H4 (cell line): ENCODE results near the gene AHSA1. TPM values are rescaled to one million over a fixed set of nuclear protein-coding genes. Genes with fewer than 3 reads are reported as not detected.

Source experiments
- DNase-seq: peaks from one replicate; pipeline ENCODE4 v3.0.0-alpha.2; 2015; ENCODE audit warnings: low spot score
- total RNA-seq: library from RNA; depleted of rRNA; stranded (reverse); fragments of >200 nt; shearing (Covaris generic); gene quantifications from 2 replicates; pipeline ENCODE4 v1.2.3, GENCODE V29; 2014

AHSA1 gene
- total RNA-seq, 1 experiment from 2014 or later = 224 TPM

DNA sequence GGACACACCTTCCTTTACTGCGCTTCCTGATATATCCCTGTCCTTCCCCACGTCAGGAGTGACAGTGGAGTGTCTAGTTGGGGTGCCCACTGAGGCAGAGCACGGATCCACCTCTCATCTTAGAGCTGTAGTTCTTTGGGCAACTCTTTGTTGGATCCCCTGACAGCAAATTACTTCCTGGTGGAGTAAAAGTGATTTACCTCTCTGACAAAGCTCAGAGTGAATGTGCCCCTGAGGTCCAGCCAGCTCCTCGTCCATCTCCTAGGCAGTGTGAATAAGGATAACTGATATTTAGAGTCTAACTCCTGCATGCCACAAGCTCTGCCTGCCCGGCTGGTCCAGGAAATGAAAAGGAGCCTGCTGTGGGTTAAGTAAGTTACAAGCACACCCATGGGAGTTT lies 16.0 kb downstream of the AHSA1 start:
- DNase-seq = no peak

DNA sequence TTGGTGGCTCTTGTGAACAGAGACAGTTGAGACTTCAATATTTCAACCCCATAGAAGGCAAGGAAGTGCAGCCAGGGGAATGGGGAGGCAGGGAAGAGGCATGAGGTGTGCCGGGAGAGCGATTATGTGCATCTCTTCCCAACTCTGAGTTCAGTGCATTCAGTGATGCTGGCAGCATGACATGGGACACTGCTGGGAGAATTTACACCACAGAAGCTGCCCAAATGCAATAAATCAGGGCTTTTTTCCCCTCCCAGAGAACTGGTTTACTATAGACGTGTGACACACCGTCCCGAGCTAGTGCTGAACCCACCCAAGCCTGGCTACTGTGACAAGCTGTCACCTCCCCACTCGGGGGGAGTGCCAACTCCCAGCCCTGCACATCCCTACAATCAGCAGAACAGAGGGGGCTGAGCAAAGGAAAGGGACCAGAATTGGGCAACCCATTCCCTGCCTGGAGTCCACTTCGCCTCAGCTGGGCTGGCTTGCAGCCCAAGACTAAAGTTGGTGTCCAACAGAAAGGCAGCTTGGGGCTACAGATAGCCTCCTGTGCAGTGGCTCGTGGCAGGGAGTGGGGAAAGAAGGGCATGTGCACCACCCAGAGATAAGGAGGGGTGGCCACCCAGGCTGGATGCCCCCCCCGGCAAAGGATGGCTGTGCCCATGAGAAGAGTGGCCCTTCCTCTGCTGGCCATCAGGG lies 16.7 kb downstream of the AHSA1 start:
- no peak for DNase-seq

DNA sequence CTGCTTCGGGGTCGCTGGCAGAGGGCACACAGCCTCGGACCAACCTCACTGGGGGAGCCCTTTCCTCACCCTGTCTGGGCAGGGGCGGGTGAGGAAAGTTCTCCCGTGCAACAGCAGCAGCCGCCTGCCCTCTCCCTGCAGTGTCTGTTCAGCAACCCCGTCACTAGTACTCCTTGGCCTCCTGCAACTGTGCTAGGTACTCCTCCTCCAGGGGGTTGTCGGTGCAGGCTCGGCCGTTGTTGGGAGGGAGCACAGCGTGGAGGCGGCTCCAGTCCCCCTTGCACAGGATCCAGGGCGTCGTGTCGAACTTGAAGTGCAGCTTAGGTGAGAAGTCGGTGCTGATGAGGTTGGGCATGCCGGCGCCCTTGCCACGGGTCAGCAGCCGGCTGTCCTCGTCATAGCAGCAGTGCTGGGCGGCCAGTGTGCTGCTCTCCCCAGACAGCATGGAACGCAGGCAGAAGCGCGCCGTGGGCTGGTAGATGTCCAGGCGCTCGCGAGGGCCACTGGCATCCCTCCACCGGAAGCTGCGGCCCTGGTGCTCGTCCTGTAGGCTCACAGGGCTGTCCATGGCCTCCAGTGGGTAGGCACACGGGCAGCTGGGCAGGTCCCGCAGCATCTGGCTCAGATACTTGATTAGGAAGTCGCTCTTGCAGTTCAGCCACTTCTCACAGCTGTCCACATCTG lies 17.7 kb downstream of the AHSA1 start:
- DNase-seq = no peak

DNA sequence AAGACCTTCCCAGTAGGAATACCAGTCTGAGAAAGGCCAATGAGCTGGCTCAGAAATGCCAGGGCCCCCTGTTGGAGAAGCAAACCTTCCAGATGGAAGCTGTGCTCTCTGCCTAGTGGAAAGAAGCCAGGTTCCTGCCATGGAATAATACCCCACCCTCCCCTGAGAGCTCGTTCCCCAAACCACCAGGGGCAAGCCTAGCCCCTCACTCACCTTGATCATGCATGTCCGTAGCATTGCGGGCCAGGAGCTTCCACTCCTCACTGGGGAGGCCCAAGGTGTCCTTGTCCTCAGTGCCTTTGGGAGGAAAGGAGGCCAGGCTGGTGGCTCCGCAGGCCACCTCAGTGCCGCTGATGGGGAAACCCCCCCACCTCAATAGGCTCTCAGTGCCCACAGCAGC lies 20.1 kb downstream of the AHSA1 start:
- no peak for DNase-seq

DNA sequence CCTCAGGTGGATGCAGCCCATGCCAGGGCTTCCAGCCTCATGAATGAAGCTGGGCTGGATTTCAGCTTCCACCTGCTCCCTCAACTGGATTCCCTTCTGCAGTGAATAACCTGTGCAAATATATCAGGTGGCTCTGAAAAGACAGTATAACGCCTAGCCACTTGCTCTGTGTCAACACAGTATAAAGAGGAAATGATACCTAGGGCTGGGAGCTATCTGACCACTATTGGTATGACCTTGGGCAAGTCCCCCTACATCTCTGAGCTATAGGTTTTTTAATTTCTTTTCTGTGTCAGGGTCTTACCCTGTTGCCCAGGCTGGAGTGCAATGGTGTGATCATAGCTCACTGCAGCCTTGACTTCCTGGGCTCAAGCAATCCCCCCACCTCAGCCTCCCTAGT lies 20.9 kb downstream of the AHSA1 start:
- no peak for DNase-seq

DNA sequence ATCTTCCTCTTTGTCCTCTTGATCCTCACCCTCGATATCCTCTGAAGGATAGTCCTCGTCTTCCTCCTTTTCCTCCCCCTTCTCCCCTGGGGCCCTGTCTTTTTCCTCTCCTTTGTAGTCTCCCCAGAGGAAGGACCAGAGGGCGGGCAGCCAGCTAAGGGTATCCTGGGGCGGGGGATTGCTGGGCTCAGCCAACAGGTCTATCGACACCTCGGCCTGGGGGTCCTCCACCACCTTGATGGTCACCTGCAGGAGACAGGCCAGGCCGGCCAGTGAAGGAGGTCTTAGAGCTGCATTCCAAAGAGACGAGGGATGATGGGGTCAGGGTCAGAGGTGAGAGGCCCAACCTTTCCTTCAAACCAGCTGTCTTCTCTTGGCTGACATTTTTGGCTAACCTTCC lies 24.5 kb downstream of the AHSA1 start:
- no peak for DNase-seq

DNA sequence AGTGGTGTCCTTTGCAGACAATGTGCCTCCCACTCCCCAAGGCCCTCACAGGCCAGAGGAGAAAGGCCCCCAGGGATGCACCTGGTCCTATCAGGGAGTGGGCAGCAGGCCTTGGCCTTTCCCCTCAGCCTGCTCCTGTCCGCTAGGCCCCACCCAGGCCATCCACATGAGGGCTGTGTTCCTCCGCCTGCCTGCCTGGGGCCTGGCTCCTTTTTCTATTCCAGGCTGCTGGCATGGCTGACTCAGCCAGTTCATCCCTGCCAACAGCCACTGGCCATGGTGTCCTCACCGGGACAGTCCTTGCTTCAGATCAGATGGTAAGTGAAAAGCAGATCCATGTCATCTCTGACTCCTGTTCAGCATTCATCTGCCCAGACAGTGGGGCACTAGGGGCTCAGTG lies 27.4 kb downstream of the AHSA1 start:
- DNase-seq = no peak

DNA sequence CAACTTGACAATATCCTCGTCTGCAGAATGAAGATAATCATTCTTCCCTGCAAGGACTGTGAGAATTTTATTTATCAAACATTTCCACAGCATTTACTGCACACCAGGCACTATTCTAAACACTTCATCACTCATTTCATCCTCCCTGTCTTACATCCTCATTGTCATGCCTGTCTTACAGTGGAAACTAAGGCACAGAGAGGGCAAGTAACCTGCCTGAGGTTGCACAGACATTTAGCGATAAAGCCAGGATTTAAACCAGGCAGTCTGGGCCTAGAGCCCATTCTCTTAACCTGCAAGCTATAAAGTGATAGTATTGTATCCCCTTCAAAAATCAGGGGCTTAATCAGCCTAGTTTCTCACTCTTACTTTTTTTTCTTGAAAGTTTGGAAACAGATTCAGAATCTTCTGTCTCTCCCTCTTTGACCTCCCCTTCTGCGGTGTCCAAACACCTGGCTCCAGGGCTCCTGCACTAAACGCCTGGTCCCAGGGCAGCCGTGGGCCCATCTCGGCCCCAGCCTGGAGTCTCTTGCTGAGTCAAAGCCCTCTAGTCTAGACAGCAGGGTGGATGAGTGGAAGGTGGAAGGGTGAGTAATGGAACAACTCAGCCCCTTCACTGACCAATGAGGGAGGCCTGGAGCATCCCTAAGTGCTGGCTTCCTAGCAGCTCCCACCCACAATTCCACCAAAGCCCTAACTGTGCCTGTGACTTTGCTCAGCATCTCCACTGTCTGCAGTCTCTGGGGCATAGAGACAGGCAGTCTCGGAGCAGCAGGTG lies 28.2 kb downstream of the AHSA1 start:
- no peak for DNase-seq

DNA sequence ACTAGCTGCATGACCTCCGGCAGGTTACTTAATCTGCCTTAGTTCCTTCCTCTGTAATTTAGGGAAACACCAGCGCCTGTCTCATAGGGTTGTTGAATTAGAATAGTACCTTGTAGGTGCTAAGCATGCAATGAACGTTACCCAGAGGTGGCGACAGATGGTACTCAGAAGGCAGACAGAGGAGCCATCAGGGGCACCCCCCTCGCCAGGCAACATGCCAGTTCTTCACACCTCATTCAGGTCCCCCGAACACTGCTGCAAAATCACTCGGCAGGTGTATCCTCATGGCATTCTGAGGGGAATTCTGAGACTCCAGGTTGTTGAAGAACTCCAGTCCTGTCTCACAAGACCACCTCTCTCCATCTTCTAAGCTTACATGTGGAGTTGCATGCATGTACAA lies 30.7 kb downstream of the AHSA1 start:
- DNase-seq = no peak

DNA sequence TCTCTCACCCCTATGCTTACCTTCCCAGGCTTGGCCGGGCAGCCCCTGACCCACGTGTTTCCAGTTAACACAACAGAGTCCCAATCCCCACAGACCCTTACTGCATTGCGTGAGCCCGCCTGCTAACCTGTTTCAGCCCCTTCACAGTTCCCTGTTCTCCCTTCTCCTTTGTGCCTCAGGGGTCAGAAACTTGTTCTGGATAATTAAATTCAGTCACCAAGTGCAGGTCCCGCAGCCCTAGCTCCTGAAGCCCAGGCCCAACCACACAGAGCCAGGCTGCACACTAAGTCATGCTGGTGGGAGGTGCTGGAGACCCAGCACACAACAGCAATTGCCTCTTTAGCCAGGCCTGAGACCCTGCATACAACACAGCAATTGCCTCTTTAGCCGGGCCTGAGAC lies 31.1 kb downstream of the AHSA1 start:
- no peak for DNase-seq

DNA sequence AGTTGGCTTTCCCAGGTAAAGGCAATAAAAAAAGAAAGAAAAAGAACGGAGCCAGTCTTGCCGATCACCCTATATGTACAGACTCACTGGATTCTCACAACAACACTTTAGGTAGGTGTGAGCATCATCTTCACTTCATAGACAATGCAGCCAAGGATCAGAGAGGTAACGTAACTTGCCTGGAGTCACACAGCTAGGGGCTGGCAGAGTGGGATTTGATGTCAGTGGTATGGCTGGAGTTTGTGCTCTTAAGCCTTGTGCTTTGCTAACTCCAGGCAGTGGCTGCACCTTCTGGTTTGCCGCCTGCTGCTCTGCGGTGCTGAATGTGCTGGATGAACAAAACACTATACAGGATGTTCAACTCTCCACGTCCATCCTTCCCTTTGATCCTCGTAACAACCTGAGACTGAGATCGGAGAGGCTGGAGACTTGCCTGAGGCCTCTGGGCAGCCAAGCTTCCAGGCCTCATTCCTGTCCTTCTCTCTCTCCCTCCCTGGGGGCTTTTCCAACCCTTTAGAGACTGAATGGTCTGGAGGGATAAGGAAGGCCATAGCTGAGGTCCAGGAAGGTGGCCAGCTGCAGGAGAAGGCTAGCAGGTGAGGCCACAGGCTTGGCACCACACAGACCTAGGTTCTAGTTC lies 32.6 kb downstream of the AHSA1 start:
- DNase-seq = no peak

DNA sequence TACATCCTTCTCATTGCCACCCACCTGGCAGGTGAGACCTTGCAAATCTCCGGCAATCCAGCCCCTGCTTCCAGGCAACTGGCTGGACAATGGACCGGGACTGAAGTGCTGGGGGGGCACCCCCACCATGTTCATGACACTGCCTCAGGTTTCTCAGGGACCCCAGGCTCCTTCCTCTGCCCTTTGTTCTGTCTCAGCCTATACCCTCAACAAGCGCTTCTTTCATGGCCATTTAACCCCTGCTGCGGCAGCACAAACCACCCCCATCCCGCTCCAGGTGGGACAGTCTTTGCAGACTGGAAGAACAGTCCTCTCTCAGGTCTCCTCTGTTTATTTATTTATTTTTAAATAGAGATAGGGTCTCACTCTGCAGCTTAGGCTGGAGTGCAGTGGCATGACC lies 33.2 kb downstream of the AHSA1 start:
- DNase-seq = no peak

DNA sequence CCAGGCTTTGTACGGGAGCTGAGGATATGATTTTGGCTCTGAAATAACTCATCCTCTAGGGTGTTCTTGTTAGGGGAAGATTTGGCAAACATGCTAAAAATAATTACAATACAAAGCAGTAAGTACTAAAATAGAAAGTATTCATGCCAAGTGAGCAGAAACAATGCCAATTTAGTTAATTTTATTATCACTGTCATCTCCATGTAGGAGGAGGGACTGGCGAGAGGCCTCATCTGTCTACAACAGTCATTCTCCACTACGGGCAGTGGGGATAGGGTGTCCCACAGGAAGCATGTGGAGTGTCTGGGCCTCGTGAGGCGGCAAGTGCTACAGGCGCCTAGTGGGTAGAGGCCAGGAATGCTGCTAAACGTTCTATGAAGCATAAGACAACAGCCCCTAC lies 37.4 kb downstream of the AHSA1 start:
- no peak for DNase-seq

DNA sequence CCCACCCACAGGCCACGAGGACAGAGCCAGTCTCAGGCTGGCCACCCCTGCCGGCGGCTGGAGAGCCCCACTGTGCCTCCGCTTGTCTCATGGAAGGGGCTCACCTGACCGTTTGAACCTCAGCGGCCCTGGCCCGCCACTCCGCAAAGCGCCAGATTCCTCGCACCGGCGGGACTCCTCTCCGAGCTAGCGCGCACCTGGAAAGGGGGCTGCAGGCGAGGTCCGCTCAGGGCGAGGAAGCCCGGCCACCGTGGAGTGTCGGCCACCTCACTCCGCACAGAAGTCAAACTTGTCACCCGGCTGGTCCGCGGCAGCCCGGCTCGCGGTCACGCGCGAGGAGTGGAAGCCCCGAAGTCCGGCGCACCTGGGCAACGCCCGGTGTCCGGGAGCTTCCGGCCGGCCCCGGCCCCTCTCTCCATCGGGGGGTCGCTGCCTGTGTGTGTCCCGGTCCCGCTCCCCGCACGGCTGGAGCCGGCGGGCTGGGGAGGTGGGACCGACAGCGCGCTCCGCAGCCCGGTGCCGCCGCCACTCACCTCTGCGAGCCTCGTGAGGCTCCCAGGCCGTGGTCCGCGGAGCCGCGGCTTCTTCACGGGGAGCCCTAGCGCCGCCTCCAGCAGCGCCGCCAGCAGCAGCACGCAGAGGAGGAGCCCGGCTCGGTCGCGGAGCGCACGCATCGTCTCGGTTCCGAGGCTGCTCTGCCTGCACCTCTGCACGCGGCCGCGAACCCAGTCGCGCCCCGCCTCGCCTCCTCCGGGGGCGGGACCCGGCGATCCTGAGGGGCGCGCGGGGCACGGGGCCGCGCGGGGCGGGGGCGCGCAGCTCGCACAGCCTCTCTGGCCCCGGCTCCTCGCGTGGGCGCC lies 40.5 kb downstream of the AHSA1 start, which contains the start of gene ISM2:
ISM2 (minus strand) TSS at position 697 of the 860 bp plus-strand sequence; CDS start at position 674, 23 bp downstream.
- DNase-seq = no peak

DNA sequence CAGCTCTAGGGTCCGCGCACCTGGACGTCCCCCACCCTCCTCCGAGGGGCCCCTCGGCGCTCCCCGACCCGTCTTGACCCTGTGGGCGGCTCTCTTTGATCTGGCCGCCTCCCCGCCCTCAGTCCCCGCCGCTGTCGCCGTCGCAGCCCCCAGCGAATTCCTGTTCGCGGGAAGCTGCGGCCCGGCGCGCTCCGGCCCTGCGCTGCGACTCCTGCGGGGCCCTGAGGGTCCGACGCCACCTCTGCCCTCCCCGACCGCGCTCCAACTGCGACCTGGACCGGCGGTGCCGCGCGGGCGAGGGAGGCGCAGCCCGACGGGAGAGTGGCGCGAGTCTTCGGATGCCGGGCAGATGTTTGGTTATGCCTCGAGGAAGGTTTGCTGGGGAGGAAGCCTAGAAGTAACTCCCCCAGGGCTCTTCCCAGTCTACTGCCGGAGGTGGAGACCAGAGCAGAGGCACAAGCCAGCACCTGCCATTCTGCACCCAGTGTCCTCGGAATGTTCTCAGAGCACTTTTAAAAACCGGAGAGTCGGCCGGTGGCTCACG lies 41.2 kb downstream of the AHSA1 start:
- no peak for DNase-seq

DNA sequence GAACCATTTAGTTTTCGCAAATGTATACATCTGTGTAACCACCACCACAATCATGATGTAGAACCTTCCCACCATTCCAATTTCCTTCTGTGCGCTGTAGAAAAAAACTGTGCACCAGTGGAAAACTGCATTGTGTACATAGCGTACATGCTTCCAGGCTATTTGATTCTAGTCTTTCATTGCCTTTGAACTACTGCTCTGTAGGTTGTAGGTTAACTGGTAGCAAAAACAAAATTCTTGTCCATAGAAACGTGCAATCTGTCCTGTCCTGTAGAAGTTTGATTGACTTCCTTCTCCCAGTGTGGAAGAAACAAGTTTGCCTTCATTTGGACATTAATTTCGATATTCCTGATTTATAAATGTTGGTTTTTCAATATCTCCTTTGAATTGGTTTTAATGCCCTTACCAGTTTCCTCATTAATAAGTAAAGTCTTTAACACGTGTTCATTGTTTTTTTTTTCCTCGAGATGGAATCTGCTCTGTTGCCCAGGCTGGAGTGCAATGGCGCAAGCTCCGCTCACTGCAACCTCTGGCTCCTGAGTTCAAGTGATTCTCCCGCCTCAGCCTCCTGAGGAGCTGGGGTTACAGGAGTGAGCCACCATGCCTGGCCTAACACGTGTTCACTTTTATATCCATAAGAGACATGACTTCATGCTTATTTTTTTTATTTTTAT lies 44.4 kb downstream of the AHSA1 start:
- no peak for DNase-seq

DNA sequence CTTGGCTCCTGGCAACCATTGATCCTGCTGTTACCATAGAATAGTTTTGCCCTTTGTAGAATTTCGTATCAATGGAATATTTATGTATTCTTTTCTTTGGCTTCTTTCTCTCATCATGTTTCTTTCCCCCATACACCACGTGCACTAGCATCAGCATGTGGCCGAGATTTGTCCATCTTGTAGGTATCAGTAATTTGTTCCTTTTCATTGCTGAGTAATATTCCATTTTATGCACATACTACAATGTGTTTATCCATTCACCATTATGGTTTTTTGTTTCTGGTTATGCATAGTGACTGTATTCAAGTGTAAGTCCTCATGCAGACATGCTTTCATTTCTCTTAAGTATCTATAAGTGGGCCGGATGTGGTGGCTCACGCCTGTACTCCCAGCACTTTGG lies 45.2 kb downstream of the AHSA1 start:
- DNase-seq = no peak

DNA sequence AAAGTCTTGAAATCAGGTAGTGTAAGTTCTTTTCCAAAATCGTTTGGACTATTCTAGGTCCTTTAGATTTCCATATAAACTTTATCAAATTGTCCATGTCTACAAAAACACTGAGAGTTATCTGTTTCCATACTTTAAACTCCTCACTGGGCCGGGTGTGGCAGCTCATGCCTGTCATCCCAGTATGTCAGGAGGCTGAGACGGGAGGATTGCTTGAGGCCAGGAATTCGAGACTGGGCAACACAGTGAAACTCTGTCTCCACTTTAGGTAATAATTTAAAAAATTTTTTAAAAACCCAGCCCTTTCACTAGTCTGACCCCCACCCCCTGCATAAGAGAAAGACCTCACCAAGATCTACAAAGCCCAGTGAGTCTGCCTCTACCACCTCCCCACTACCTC lies 47.1 kb downstream of the AHSA1 start:
- no peak for DNase-seq

DNA sequence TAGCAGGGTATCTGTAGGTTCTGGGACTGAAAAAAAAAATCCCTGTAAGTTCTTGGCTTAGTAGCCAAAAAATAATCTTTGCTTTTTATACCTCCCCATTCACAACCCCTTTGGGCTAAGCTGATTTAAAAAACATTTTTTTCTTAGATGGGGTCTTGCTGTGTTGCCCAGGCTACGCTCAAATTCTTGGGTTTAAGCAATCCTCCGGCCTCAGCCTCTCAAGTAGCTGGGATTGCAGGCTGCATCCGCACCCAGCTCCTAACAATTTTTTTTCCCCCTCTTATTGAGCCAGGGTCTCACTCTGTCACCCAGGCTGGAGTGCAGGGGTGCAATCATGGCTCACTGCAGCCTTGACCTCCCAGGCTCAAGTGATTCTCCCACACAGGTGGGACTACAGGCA lies 49.9 kb downstream of the AHSA1 start:
- no peak for DNase-seq

DNA sequence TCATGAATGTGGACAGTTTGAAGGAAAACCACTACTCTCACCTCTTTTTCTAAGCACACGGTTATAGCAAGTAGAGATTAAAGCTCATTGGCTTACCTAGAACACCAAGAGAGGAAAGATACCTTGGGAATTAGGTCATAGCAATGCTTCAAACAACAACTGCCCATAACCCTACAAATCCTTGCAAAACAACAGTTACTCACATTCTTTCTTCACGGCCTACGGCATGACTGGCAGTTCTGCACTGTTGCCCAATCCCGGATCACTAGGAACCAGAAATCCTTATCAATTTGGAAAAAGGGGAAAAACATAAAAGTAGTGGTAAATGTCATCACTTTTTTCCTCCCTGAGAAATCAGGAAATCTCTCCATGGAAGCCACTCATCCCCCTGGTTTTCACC lies 50.4 kb downstream of the AHSA1 start:
- DNase-seq = no peak

DNA sequence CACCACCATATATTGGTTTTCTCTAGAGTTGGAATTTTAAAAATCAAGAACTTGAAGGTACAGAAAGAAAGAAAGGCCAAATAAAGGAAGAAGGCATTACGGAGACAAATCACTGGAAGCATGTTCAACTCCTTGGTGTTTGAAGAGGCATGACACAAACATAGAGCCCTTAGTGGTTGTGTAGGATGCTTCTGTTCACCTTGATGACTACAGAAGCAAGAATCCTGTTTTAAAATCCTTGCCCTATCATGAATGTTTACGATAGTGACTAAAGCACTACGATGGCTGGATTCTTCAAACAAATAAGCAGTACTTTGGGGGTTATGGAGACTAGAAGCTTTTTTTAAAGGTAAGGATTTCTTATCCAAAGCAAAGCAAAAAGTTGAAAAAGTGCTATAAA lies 51.0 kb downstream of the AHSA1 start:
- DNase-seq = no peak
